GM12875 (cell line): Measurements from ENCODE around the gene MRFAP1.

ENCODE experiments used
- H3K4me3 ChIP-seq: one replicate; pipeline ENCODE4 v1.5.1; 2011; ENCODE audit warnings: low read depth, low read length, control low read depth
- CTCF ChIP-seq: IDR thresholded peaks from 2 replicates; pipeline ENCODE4 v1.5.1; 2011; ENCODE audit warnings: low read depth, mild to moderate bottlenecking, control low read depth, inconsistent platforms, low read length, moderate library complexity, borderline replicate concordance; ENCODE audit not compliant: insufficient read depth

Gene MRFAP1

DNA sequence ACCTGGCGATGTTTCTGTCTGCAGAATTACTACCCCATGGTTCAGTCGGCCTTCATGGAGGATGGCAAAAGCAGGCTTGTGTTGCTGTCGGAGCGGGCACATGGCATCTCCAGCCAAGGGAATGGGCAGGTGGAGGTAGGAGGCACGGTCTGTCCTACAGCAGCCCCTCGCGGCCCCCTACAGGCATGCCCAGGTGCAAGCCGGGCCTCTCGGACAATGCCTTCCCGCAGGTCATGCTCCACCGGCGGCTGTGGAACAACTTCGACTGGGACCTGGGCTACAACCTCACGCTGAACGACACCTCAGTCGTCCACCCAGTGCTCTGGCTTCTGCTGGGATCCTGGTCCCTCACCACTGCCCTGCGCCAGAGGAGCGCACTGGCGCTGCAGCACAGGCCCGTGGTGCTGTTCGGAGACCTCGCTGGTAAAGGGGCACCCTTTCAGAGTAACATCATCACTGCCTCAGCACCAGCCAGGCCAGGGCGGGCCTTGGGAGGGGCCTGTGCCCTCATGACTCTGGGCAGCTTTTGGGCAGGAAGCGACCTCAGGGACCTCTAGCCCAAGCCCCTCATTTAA, 29.5 kb upstream of the MRFAP1 start:
- H3K4me3 ChIP-seq, result no peak overlapping the region
- TF ChIP-seq CTCF, result no peak

DNA sequence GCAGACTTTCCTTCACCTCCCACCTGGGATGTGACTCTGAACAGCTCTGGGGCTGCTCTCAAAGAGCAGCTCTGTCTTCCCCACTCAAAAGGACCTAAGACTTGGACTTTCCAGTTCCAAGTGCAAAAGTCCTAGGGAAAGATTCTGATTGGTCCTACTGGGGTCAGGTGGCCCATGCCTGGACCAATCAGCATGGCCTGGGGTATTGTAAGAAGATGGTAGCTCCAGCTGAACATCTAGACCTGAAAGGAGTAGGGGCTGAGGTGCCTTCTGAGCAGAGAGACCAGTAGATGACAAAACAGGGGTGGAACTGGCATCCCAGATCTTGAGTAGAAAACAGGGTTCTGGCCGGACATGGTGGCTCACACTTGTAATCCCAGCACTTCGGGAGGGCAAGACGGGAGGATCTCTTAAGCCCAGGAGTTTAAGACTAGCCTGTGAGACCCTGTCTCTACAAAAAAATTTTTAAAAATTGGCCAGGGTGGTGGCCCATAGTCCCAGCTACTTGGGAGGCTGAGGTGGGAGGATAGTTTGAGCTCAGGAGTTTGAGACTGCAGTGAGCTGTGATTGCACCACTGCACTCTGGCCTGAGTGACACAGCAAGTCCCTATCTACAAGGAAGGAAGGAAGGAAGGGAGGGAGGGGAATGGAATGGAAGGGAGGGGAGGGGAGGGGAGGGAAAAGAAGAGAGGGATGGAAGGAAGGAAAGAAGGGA, 27.4 kb upstream of the MRFAP1 start:
- H3K4me3 ChIP-seq, result no peak overlapping the region
- TF ChIP-seq CTCF, result no peak

DNA sequence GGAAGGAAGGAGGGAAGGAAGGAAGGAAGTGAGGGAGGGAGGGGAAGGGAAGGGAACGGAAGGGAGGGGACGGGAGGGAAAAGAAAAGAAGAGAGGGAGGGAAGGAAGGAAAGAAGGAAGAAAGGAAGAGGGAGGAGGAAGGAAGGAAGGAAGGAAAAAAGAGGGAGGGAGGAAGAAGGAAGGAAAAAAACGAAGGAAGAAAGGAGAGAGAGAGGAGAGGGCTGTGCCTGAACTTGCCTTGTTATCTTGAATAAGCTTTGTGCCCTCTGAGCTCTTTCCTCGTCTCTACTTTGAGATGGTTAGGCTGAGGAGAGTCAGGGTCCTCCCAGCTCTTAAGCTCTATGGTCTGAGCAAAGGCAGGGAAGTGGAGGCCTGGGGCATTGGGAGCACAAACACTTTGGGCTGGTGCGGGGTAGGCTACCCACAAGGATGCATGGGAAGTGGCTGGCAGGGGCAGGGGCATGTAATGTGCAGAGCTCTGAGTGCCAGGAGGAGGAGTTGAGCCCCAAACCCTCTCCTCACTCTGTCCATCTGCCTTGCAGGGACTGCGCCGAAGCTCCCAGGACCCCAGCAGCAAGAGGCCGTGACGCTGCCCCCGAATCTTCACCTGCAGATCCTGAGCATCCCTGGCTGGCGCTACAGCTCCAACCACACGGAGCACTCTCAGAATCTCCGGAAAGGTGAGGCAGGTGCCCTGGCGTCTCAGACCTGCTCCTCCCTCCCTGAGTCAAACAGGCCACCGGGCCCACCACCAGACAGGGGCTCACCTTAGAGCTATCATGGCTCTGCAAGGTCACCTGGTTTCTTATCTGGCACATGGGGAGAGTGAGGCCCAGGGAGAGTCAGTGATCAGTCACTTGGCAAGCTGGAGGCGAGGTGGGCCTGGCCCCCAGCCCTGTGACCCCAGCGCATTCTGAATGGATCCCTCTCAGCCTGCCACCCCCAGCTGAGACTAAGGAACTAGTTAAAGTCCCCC, 26.5 kb upstream of the MRFAP1 start:
- no peak for TF ChIP-seq CTCF
- no peak overlapping the region for H3K4me3 ChIP-seq

- H3K4me3 ChIP-seq, result no peak overlapping the region
- no peak for TF ChIP-seq CTCF
These were observed 25.7 kb upstream of the MRFAP1 start for GRCh38 chr4:6614701-6615230.

DNA sequence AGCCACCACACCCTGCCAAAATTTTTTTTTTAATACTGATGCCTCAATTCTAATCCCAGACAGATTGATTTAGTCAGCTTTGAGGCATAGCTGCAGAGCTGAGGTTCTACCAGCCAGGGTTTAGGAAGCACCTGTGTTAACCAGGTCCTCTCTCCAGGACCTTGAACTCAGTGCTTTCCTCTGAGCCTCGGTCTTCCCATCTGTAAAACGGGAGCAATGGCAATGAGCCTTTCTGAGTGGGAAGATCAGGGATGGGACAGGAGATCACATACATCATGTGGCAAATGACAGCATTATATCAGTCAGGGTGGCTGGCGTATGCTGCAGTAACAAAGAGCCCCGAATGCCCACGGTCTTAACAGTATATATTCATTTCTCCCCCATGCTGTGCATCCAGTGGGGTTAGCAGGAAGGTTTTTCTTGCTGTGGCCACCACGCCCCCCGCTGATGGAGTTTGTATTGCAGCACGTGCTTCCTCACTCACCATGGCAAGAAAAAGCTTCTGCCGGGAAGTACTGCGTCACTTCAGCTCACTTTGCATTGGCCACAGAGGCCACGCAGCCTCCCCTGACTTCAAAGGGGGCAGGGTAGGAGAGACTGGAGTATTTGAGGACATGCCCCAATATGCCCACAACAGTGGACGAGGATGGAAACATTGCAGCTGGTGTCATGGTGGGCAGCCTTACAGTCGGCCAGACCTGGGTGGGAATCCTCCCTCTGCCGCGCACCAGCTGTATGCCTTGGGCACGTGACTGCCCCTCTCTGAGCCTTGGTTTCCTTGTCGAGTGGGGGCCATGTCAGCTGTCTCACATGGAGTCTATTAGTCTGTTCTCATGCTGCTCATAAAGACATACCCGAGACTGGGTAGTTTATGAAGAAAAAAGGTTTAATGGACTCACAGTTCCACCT, 24.1 kb upstream of the MRFAP1 start:
- TF ChIP-seq CTCF, result no peak
- H3K4me3 ChIP-seq, result no peak overlapping the region

DNA sequence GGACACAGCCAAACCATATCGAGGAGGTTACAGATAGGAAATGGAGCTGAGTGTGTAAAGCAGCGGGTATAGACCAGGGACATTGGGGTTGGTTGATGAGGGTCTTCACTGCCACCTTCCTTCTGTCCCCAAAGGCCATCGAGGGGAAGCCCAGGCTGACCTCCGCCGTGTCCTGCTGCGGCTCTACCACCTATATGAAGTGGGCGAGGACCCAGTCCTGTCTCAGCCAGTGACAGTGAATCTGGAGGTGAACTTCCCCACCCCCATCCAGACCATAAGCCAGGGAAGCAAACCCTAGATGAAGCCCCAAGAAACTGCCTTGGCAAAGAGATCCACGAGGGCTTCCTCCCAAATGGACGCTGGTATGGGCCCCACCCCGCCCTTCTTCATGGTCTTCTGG, 23.2 kb upstream of the MRFAP1 start:
- no peak overlapping the region for H3K4me3 ChIP-seq
- no peak for TF ChIP-seq CTCF
